Right ventricle myocardium superior (tissue), 1 donor: Measurements from ENCODE around the gene QRFP. TPM values are rescaled to one million over a fixed set of nuclear protein-coding genes. Genes with fewer than 3 reads are reported as not detected.
"Not testable (repeated sequence)": the region's sequence is repeated elsewhere in the genome, so short reads cannot be mapped to it uniquely, and the experiment has no call there.

Source experiments
- ATAC-seq: fragments of 200-7000 bp; cut with Tn5 transposase; one replicate; pipeline ENCODE4 v1.9.1; 2020; ENCODE audit warnings: mild to moderate bottlenecking; ENCODE audit not compliant: poor library complexity
- DNase-seq: peaks from one replicate; pipeline ENCODE4 v3.0.0-alpha.2; 2020
- intact Hi-C: fragments of 100-400 bp; cut with DNase I; formaldehyde crosslinking; loops from one replicate; pipeline ENCODE4 v1.11.2; 2022
- total RNA-seq: library from RNA; stranded (reverse); fragmentation: NEBNext Ultra II Directional; extraction: Animal tissue kit (Norgen Biotek cat#: 25700); gene quantifications from one replicate; pipeline ENCODE4 v1.2.1, GENCODE V29; 2021
- donor health status: DM: no; HTN: yes; CAD: no; lungs with severe emphysema.

The QRFP gene
- total RNA-seq, 1 donor from 2014 or later: not detected

- no peak for ATAC-seq
- DNase-seq: no peak
- intact Hi-C loops: no loop called here
Measured at GRCh38 chr9:130921989-130922892, 25.6 kb upstream of the QRFP start.

- DNase-seq (no peak), ATAC-seq (no peak)
- intact Hi-C loops: no loop called here
Measured at GRCh38 chr9:130921300-130921988, 24.8 kb upstream of the QRFP start.

- DNase-seq: no peak
- no peak for ATAC-seq
- intact Hi-C loops: no loop called here
Measured at GRCh38 chr9:130920762-130921299, 24.2 kb upstream of the QRFP start.

DNA sequence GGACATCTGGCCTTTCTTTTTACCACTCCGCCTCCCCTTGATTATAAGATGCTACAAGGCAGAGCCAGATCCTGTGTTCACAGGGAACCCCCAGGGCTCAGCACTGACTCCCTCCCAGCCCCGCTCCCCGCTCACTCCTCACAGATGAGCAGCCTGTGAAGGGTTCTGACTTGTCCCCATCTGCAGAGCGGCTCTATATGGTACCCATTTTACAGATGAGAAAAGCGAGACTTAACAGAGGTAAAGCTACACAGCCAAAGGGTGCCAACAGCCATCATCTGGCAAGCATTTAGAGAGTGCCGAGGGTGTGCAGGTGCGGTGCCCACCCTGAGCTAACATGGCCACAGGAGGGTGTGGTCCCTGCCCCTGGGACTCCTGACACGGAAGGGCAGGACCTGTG lies 23.6 kb upstream of the QRFP start:
- no peak for ATAC-seq
- intact Hi-C loops: no loop called here
- no peak for DNase-seq

GRCh38 chr9:130919559-130920145 lies 23.0 kb upstream of the QRFP start:
- intact Hi-C loops: no loop called here
- no peak for DNase-seq
- no peak for ATAC-seq

DNA sequence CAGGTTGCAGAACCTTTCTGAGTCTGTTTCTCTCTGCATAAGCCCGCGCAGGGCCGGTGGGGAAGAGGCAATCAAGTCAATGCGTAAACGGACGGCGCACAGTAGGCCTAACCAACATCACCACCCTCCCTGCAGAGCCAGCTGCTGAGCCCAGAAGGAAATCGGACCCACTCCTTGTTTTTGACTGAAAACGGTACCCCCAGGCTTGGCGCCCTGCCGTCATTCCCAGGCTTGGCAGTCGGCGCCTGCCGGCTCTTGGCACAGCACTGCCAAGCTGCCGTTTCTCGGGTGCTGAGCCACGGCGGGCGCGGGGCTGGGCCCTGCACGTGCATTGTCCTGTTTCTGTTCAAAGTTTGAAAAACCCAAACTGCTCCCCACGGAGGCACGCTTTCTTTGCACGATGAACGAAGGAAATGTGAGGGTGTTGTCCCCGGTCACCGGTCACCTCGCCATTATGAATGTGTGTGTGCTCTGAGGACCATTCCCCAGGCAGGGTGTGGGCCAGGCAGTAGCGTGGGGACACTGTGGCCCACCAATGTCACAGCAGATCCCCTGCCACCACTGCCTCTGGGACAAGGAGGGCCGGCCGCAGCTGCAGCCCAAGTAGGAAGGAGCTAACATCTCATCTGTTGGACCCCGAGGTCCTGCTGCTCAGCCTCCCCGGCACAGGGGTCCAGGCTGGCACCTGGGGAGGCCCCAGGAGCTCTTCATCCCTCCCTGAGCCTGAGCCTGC lies 22.4 kb upstream of the QRFP start:
- no peak for DNase-seq
- ATAC-seq: peak; percentile 70
- intact Hi-C loops: no loop called here

DNA sequence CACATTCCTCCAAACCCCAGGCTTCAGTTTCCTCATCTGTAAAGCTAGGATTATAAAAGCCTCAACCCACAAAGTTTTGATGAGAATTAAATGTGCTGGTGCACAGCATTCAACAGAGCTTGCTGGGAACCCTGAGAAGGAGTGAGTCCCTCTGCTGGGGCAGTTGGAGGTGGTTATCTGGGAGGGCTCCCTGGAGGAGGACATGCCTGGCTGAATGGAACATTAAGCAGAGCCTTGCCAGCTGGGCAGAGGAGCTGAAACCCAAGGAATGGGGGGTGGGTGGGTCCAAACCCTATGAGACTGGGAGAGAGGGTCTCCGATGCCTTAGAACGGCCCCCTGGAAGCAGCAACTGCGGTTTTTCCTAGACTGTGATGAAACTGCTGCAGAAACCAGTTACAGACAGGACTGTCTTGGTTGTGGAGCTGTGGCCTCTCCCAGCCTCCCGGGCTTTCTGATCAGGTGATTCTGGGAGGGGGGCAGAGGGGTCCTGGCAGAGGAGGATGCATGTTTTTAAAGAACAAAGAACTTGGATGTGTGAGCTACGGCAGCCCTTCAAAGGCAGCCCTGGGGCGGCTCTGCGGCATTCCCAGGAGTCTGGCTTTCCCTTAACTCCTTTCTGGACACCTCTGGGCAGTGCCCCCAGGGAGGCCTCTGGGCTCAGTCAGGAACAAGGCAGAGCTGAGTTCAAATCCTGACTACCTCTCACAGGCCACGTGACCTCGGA lies 21.7 kb upstream of the QRFP start:
- DNase-seq: no peak
- ATAC-seq: peak; percentile 9
- intact Hi-C loops: no loop called here

- no peak for DNase-seq
- no peak for ATAC-seq
- intact Hi-C loops: no loop called here
Measured at GRCh38 chr9:130917168-130917960, 20.8 kb upstream of the QRFP start.

DNA sequence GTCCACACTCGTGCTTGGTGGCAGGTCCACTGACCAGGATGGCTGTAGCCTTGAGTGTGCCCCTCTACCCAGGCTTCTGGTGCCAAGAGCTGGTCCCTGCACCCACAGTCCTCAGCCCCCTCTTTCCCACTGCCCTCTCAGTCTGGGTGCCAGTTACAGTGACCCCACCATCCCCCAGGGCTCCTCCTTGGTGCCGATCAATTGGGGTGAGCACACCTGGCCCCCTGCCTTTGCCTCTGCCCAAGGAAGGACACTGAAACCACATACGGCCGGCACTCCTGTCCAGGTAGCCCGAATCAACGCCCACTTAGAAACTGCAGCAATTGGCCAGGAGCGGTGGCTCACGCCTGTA lies 18.5 kb upstream of the QRFP start:
- ATAC-seq: no peak
- intact Hi-C loops: no loop called here

DNA sequence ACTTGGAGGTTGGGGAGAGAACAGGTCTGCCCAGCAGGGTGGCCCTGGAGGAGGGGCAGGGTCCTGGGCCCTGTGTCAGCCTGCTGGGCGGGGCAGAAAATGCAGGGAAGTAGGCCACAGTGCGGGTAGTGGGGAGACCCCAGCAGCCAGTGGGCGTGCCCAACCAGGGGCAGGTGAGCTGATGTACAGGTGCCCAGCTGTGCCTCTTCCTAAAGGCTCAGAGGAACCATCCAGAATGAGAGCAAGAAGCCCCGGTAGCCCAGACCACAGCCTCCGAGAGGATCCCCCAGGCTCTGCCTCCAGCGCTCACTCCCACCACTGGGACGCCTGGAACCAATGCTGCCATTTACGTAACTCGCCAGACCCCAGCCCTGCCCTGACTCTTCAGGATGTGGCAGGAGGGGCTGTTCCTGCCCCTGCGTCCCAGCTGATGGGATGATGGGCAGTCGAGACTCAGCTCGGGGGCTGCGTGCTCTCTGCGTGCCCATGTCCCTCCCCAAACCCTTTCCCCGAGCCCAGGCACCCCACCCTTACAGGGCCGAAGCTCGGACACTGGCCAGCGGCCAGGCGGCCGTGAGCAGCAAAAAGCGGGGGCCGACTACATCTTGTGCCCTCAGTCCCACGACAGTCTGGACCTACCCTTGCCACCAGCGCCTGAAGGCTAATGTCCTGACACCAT lies 17.9 kb upstream of the QRFP start:
- ATAC-seq: no peak
- intact Hi-C loops: no loop called here
- DNase-seq: no peak

More for the DNA sequence above, 18.5 kb upstream of the QRFP start:
- no peak for DNase-seq

- no peak for DNase-seq
- no peak for ATAC-seq
- intact Hi-C loops: no loop called here
Measured at GRCh38 chr9:130913599-130914416, 17.2 kb upstream of the QRFP start.

DNA sequence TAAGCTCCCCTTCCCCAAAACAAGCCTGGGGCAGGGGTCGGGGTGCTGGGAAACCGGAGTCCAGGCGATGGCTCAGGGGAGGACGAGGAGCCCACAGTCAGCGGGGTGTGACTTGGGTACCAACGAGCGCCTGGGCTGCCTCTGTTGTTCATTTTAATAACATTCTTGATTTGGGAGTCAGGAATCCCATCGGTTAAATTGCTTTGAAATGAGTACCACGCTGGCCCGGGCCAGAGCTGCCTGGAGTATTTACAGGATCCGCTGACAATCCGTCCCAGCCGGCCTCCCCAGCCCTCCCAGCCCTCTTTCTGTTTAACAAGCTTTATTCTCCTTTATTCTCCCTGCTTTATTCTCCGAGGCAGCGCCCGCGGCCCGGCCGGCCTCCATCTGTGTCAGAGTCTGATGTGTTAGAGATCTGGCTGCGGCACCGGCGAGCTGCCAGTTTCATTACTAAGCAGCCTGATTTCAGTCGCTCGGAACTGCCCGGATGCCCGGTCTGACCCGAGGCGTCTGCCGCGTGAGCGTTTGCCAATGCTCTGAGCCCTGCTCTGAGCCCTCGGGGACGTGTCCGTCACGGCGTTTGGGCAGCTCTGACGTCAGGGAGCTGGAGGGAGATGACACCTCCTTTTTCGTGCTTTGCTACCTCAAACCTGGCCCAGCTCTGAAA lies 16.5 kb upstream of the QRFP start:
- ATAC-seq: no peak
- intact Hi-C loops: no loop called here
- DNase-seq: no peak

GRCh38 chr9:130911254-130912049 lies 14.8 kb upstream of the QRFP start:
- no peak for DNase-seq
- ATAC-seq: no peak
- intact Hi-C loops: no loop called here

- ATAC-seq, intact Hi-C loops, DNase-seq: not testable (repeated sequence)
Measured at GRCh38 chr9:130910670-130911069, 14.1 kb upstream of the QRFP start.

GRCh38 chr9:130910041-130910440 lies 13.4 kb upstream of the QRFP start:
- intact Hi-C loops, ATAC-seq, DNase-seq: not testable (repeated sequence)
